HUES64 (cell line): Measurements from ENCODE around the gene LY6G6F.
"Not testable (repeated sequence)": the region's sequence is repeated elsewhere in the genome, so short reads cannot be mapped to it uniquely, and the experiment has no call there.

Source experiments
- H3K27ac ChIP-seq: 2 replicates; pipeline ENCODE4 v1.7.0; 2013; ENCODE audit warnings: low read depth, low read length, inconsistent platforms
- H3K27me3 ChIP-seq: 2 replicates; pipeline ENCODE4 v1.6.1; 2013; ENCODE audit warnings: mild to moderate bottlenecking, low read length; ENCODE audit not compliant: insufficient read depth
- H3K36me3 ChIP-seq: 2 replicates; pipeline ENCODE4 v1.6.1; 2013; ENCODE audit warnings: mild to moderate bottlenecking, low read length; ENCODE audit not compliant: insufficient read depth
- H3K4me1 ChIP-seq: 2 replicates; pipeline ENCODE4 v1.6.1; 2013; ENCODE audit warnings: mild to moderate bottlenecking, low read length, moderate library complexity; ENCODE audit not compliant: insufficient read depth
- H3K4me3 ChIP-seq: 2 replicates; pipeline ENCODE4 v1.5.1; 2013; ENCODE audit warnings: mild to moderate bottlenecking, low read length, moderate library complexity
- H3K9ac ChIP-seq: 2 replicates; pipeline ENCODE4 v1.6.1; 2013; ENCODE audit warnings: mild to moderate bottlenecking, low read depth, low read length
- H3K9me3 ChIP-seq: 2 replicates; pipeline ENCODE4 v1.6.1; 2013; ENCODE audit warnings: low read depth, low read length; ENCODE audit not compliant: insufficient read depth
- WGBS: fragments of 150-250, 120-280 bp; methylation state at CpG from one replicate; pipeline ENCODE4 v1.1.7; 2013; ENCODE audit warnings: missing lambda C conversion rate; 5-methylcytosine and 5-hydroxymethylcytosine counted together

The LY6G6F gene

GRCh38 chr6:31709157-31709556 lies 2.5 kb downstream of the LY6G6F start:
- H3K36me3 ChIP-seq, H3K4me3 ChIP-seq, H3K9ac ChIP-seq, H3K4me1 ChIP-seq, H3K9me3 ChIP-seq, H3K27ac ChIP-seq, H3K27me3 ChIP-seq: not testable (repeated sequence)
- WGBS: 95% methylated on average over 11 of the region's 11 CpGs

- Histone ChIP-seq H3K36me3 (no peaks in the 10 kb centered on the region), H3K9ac (no peak overlapping the region), H3K4me1 (peaks cover 21% of the 10 kb centered on the region), H3K27me3 (no peaks in the 10 kb centered on the region), H3K9me3 (no peaks in the 10 kb centered on the region), H3K4me3 (no peak overlapping the region), H3K27ac (no peak overlapping the region)
- WGBS: 72% methylated on average over 5 of the region's 5 CpGs
These were observed 4.0 kb downstream of the LY6G6F start for GRCh38 chr6:31710523-31711219.

GRCh38 chr6:31711233-31711632 lies 4.6 kb downstream of the LY6G6F start:
- Histone ChIP-seq H3K4me1 (peaks cover 21% of the 10 kb centered on the region), H3K9ac (no peak overlapping the region), H3K27me3 (no peaks in the 10 kb centered on the region), H3K4me3 (no peak overlapping the region), H3K36me3 (no peaks in the 10 kb centered on the region), H3K27ac (no peak overlapping the region), H3K9me3 (no peaks in the 10 kb centered on the region)
- 89% methylated on average over 8 of the region's 8 CpGs for WGBS

GRCh38 chr6:31712296-31712695 lies 5.6 kb downstream of the LY6G6F start:
- H3K9me3 ChIP-seq: no peaks in the 10 kb centered on the region
- no peak overlapping the region for H3K27ac ChIP-seq
- H3K27me3 ChIP-seq: no peaks in the 10 kb centered on the region
- H3K36me3 ChIP-seq: no peaks in the 10 kb centered on the region
- 92% methylated on average over 8 of the region's 8 CpGs for WGBS
- peaks cover 22% of the 10 kb centered on the region for H3K4me1 ChIP-seq
- no peak overlapping the region for H3K9ac ChIP-seq
- no peak overlapping the region for H3K4me3 ChIP-seq

- no peak overlapping the region for H3K27ac ChIP-seq
- peaks cover 33% of the 10 kb centered on the region for H3K4me1 ChIP-seq
These were observed 6.8 kb downstream of the LY6G6F start for GRCh38 chr6:31713465-31713864.

GRCh38 chr6:31713991-31714684 lies 7.5 kb downstream of the LY6G6F start:
- Histone ChIP-seq H3K4me1 (peaks cover 36% of the 10 kb centered on the region), H3K4me3 (no peak overlapping the region), H3K9me3 (no peaks in the 10 kb centered on the region), H3K27ac (0 out of 2 replicates have a peak overlapping the region, but pooled peaks have one; percentile 7), H3K36me3 (no peaks in the 10 kb centered on the region), H3K9ac (no peak overlapping the region), H3K27me3 (no peaks in the 10 kb centered on the region)
- WGBS: 19% methylated on average over 5 of the region's 5 CpGs

More at GRCh38 chr6:31713465-31713864, 6.8 kb downstream of the LY6G6F start:
- no peaks in the 10 kb centered on the region for H3K9me3 ChIP-seq
- H3K4me3 ChIP-seq: no peak overlapping the region
- no peak overlapping the region for H3K9ac ChIP-seq
- H3K36me3 ChIP-seq: no peaks in the 10 kb centered on the region
- WGBS: 52% methylated on average over 4 of the region's 4 CpGs
- H3K27me3 ChIP-seq: no peaks in the 10 kb centered on the region

- WGBS: 60% methylated on average over 15 of the region's 16 CpGs
- no peak within 1 kb of the TSS for H3K9ac ChIP-seq
- H3K27ac ChIP-seq: 0 out of 2 replicates have a peak within 1 kb of the TSS, but pooled peaks have one; percentile 7
- peaks cover 36% of the 10 kb centered on the region for H3K4me1 ChIP-seq
- no peak within 1 kb of the TSS for H3K4me3 ChIP-seq
- H3K27me3 ChIP-seq: no peaks in the 10 kb centered on the region
- H3K36me3 ChIP-seq: no peaks in the 10 kb centered on the region
- no peaks in the 10 kb centered on the region for H3K9me3 ChIP-seq
These were observed 8.6 kb downstream of the LY6G6F start, which contains the start of gene LY6G6D for GRCh38 chr6:31715022-31715958. Gene LY6G6D, plus strand, starts transcription at chr6:31715348. Its CDS starts 8 bp downstream, at chr6:31715356.

GRCh38 chr6:31717499-31718222 lies 11.0 kb downstream of the LY6G6F start:
- no peak overlapping the region for H3K9ac ChIP-seq
- WGBS: 72% methylated on average over 10 of the region's 10 CpGs
- H3K27me3 ChIP-seq: no peaks in the 10 kb centered on the region
- H3K27ac ChIP-seq: no peak overlapping the region
- H3K36me3 ChIP-seq: no peaks in the 10 kb centered on the region
- peaks cover 36% of the 10 kb centered on the region for H3K4me1 ChIP-seq
- H3K4me3 ChIP-seq: no peak overlapping the region
- no peaks in the 10 kb centered on the region for H3K9me3 ChIP-seq

GRCh38 chr6:31718265-31718664 lies 11.6 kb downstream of the LY6G6F start:
- peaks cover 34% of the 10 kb centered on the region for H3K4me1 ChIP-seq
- no peaks in the 10 kb centered on the region for H3K9me3 ChIP-seq
- no CpG with 5 or more reads among the region's 1 CpG for WGBS
- no peak overlapping the region for H3K4me3 ChIP-seq
- no peak overlapping the region for H3K9ac ChIP-seq
- H3K36me3 ChIP-seq: no peaks in the 10 kb centered on the region
- H3K27ac ChIP-seq: no peak overlapping the region
- no peaks in the 10 kb centered on the region for H3K27me3 ChIP-seq

GRCh38 chr6:31719001-31719400 lies 12.3 kb downstream of the LY6G6F start:
- Histone ChIP-seq H3K36me3 (no peaks in the 10 kb centered on the region), H3K27ac (no peak overlapping the region), H3K9ac (no peak overlapping the region), H3K4me3 (no peak overlapping the region), H3K27me3 (no peaks in the 10 kb centered on the region), H3K4me1 (peaks cover 28% of the 10 kb centered on the region), H3K9me3 (no peaks in the 10 kb centered on the region)
- 89% methylated on average over 6 of the region's 6 CpGs for WGBS
